Measurements from ENCODE around the gene LRRFIP1. TPM values are rescaled to one million over a fixed set of nuclear protein-coding genes. Genes with fewer than 3 reads are reported as not detected.

The LRRFIP1 gene
- total and polyA plus RNA-seq, 10 of the 15 experiments (the other 5 are each of a cell fraction or from before 2014, with no cell fraction given): 36.2 to 120 (median 74.3) TPM

GRCh38 chr2:237774811-237775553 is 147.6 kb downstream of the LRRFIP1 start (continued):
- TF ChIP-seq ZNF24 (IDR thresholded peaks at IDR 0.05) (no peak), SMC3 (IDR thresholded peaks at IDR 0.05; ENCODE audit: borderline replicate concordance, low read length) (peak; percentile 74; the same call in 1 of the 2 replicates)

- H3K9me3 ChIP-seq (replicated peaks; ENCODE audit: control insufficient read depth, insufficient read depth, low read length): peaks cover 7% of the 10 kb centered on the region; the same call in 2 of the 3 replicates
- no peak overlapping the region for H2AFZ ChIP-seq (ENCODE audit: control insufficient read depth, low read depth, low read length)
- RAD21 ChIA-PET (ENCODE audit: unreplicated experiment): no interaction called here
- no peaks in the 10 kb centered on the region for H3K4me1 ChIP-seq (ENCODE audit: control insufficient read depth, insufficient read depth, low read length)
- no peaks in the 10 kb centered on the region for H3K79me2 ChIP-seq (ENCODE audit: control insufficient read depth, insufficient read depth, low read length)
- H3K36me3 ChIP-seq (ENCODE audit: control insufficient read depth in 2 of 2, insufficient read depth in 2 of 2, low read length in 1 of 2): peaks cover 4 to 26% of the 10 kb centered on the region in 2 experiments
- no peaks in the 10 kb centered on the region for H4K20me1 ChIP-seq (ENCODE audit: control insufficient read depth, insufficient read depth)
- no peak overlapping the region for H3K9ac ChIP-seq (ENCODE audit: control insufficient read depth, insufficient read depth, low read length)
- ATAC-seq (no peak), DNase-seq (ENCODE audit: low read depth, low spot score) (no peak), FAIRE-seq (no peak)
- 90% methylated on average over 14 of the region's 14 CpGs for WGBS (ENCODE audit: insufficient coverage, insufficient replicate concordance, low lambda C conversion rate, missing lambda C conversion rate)
- no peak overlapping the region for H3K4me3 ChIP-seq
- BruUV-seq (replicated peaks): no TSS peak
- POLR2A ChIA-PET: no interaction called here
- H3K27ac ChIP-seq (ENCODE audit: control insufficient read depth, insufficient read depth): no peak overlapping the region
- CTCF ChIA-PET: interaction anchor here (0.9 to 1.6 kb wide), 2 partner anchors 34 to 42 kb away, joined by 3 read pairs; no protein-coding TSS in a partner anchor
- intact Hi-C loops (cut with micrococcal nuclease; ENCODE audit: unreplicated experiment): no loop called here
- no peak for TF ChIP-seq FOS (IDR thresholded peaks at IDR 0.05; ENCODE audit: borderline replicate concordance, extremely low read depth, insufficient read length)
- no peak for TF ChIP-seq TCF7 (IDR thresholded peaks at IDR 0.05; ENCODE audit: borderline replicate concordance)
- no peak for TF ChIP-seq MTA3 (IDR thresholded peaks at IDR 0.05; ENCODE audit: borderline replicate concordance, low read length)
- TF ChIP-seq NFXL1 (IDR thresholded peaks at IDR 0.05; ENCODE audit: borderline replicate concordance): no peak
- no peak for TF ChIP-seq ZNF592 (IDR thresholded peaks at IDR 0.05)
- no peak for TF ChIP-seq HDGF (IDR thresholded peaks at IDR 0.05)
- TF ChIP-seq ZNF622 (IDR thresholded peaks at IDR 0.05): no peak
- no peak for TF ChIP-seq SUZ12 (IDR thresholded peaks at IDR 0.05; ENCODE audit: unreplicated experiment)
- no peak for TF ChIP-seq BMI1 (IDR thresholded peaks at IDR 0.05; ENCODE audit: borderline replicate concordance)
- TF ChIP-seq SIN3A (IDR thresholded peaks at IDR 0.05; ENCODE audit: low read depth, low read length): no peak
- H3K27me3 ChIP-seq (replicated peaks in 1 of 2; ENCODE audit: control insufficient read depth in 2 of 2, insufficient read depth in 2 of 2, low read length in 1 of 2): no peaks in the 10 kb centered on the region
- H3K4me2 ChIP-seq (ENCODE audit: control insufficient read depth, insufficient read depth): no peak overlapping the region
- SMC1A ChIA-PET (ENCODE audit: uncharacterized antibody, unreplicated experiment): no interaction called here
- in situ Hi-C loops (cut with MboI): no loop called here
Measured at GRCh38 chr2:237779521-237779920, 152.1 kb downstream of the LRRFIP1 start.

All from GM12878 (cell line).